H1 (cell line): Measurements from ENCODE around the gene PLCB4. TPM values are rescaled to one million over a fixed set of nuclear protein-coding genes. Genes with fewer than 3 reads are reported as not detected.

ENCODE experiments used
- CTCF ChIA-PET: fragments of 300-600 bp; sonication (Branson Sonifier 250); formaldehyde crosslinking; loops from one replicate; lab custom pipeline; 2021; ENCODE audit not compliant: partially characterized antibody; lab: Charles Lee
- POLR2A ChIA-PET: fragments of 300-600 bp; sonication (Branson Sonifier 250); formaldehyde crosslinking; loops from one replicate; lab custom pipeline; 2021; ENCODE audit warnings: inconsistent platforms; ENCODE audit not compliant: partially characterized antibody; lab: Charles Lee
- DNase-seq, 2 experiments: peaks; one replicate each; pipeline versions ENCODE4 v3.0.0 to v3.0.0-alpha.2; 2010 to 2022; ENCODE audit warnings: low spot score in 2 of 2, low read depth in 1 of 2, mixed read lengths in 1 of 2
- FAIRE-seq: peaks from 2 replicates; lab custom pipeline; 2011; peaks lifted over from hg19 to GRCh38; lab: Jason Lieb, UNC
- H2AFZ ChIP-seq: 2 replicates; pipeline ENCODE4 v1.8.1; 2012; ENCODE audit warnings: low read length, inconsistent platforms
- H2AK5ac ChIP-seq: 2 replicates; pipeline ENCODE4 v1.6.1; 2013; ENCODE audit warnings: low read depth, low read length
- H2BK120ac ChIP-seq: replicated peaks from 2 replicates; pipeline ENCODE3; 2013; ENCODE audit warnings: low read depth, low read length, inconsistent platforms
- H2BK12ac ChIP-seq: 2 replicates; pipeline ENCODE4 v1.6.1; 2013; ENCODE audit warnings: low read depth, low read length
- H2BK15ac ChIP-seq: 2 replicates; pipeline ENCODE4 v1.6.1; 2013; ENCODE audit warnings: low read length
- H2BK20ac ChIP-seq: 2 replicates; pipeline ENCODE4 v1.6.1; 2013; ENCODE audit warnings: low read length
- H2BK5ac ChIP-seq: 2 replicates; pipeline ENCODE4 v1.6.1; 2013; ENCODE audit warnings: low read depth, low read length
- H3K14ac ChIP-seq: 2 replicates; pipeline ENCODE4 v1.6.1; 2013; ENCODE audit warnings: inconsistent platforms; ENCODE audit not compliant: insufficient read length
- H3K18ac ChIP-seq: 2 replicates; pipeline ENCODE4 v1.6.1; 2013; ENCODE audit warnings: low read length; ENCODE audit errors: extremely low read depth
- H3K23ac ChIP-seq: 2 replicates; pipeline ENCODE4 v1.6.1; 2013; ENCODE audit warnings: inconsistent platforms; ENCODE audit not compliant: insufficient read length
- H3K23me2 ChIP-seq: 2 replicates; pipeline ENCODE4 v1.6.1; 2013; ENCODE audit warnings: low read depth, low read length
- H3K27ac ChIP-seq: 2 replicates; pipeline ENCODE4 v1.6.1; 2011; ENCODE audit warnings: low read depth, low read length, inconsistent platforms
- H3K27me3 ChIP-seq, 4 experiments: replicated peaks in 1 of 4; 1 replicate in 1 of 4; 2 replicates in 3 of 4; pipeline versions ENCODE4 v1.6.1 to v1.8.1; 2011 to 2013; ENCODE audit warnings: low read length in 3 of 4, mild to moderate bottlenecking in 3 of 4, inconsistent platforms in 2 of 4, mixed read lengths in 2 of 4, moderate library complexity in 1 of 4; ENCODE audit not compliant: control insufficient read depth in 3 of 4, insufficient read depth in 3 of 4; ENCODE audit errors: extremely low read depth in 1 of 4
- H3K36me3 ChIP-seq, 4 experiments: 2 replicates each; pipeline versions ENCODE4 v1.6.1 to v1.8.1; 2011 to 2013; ENCODE audit warnings: mild to moderate bottlenecking in 4 of 4, low read length in 3 of 4, moderate library complexity in 2 of 4, control low read depth in 1 of 4, inconsistent platforms in 1 of 4; ENCODE audit not compliant: insufficient read depth in 4 of 4, control insufficient read depth in 2 of 4
- H3K4ac ChIP-seq: replicated peaks from 2 replicates; pipeline ENCODE3; 2013; ENCODE audit warnings: low read length, low read depth, mixed read lengths, inconsistent platforms; ENCODE audit not compliant: insufficient read length
- H3K4me1 ChIP-seq, 4 experiments: replicated peaks in 1 of 4; 1 replicate in 1 of 4; 2 replicates in 3 of 4; pipeline versions ENCODE4 v1.6.1 to v1.8.1; 2011 to 2013; ENCODE audit warnings: low read length in 3 of 4, inconsistent platforms in 2 of 4, mixed read lengths in 1 of 4; ENCODE audit not compliant: insufficient read depth in 4 of 4, control insufficient read depth in 3 of 4
- H3K4me2 ChIP-seq, 2 experiments: 2 replicates each; pipeline versions ENCODE4 v1.6.1 to v1.8.1; 2011 to 2013; ENCODE audit warnings: low read depth in 2 of 2, low read length in 2 of 2, control low read depth in 1 of 2, inconsistent platforms in 1 of 2, mild to moderate bottlenecking in 1 of 2; ENCODE audit not compliant: insufficient read depth in 1 of 2
- H3K4me3 ChIP-seq, 4 experiments: fragments of 200-600, 300-600 bp in 1 of 4; sonication (generic), shearing (Covaris generic), sonication (Bioruptor Twin) in 1 of 4; 2 replicates each; pipeline versions ENCODE4 v1.5.1 to v1.8.1; 2011 to 2016; ENCODE audit warnings: low read length in 4 of 4, low read depth in 3 of 4, control low read depth in 2 of 4, inconsistent platforms in 2 of 4, mild to moderate bottlenecking in 2 of 4, mixed read lengths in 1 of 4, moderate library complexity in 1 of 4; ENCODE audit not compliant: insufficient read depth in 2 of 4; ENCODE audit errors: extremely low read depth in 1 of 4
- H3K56ac ChIP-seq: replicated peaks from 2 replicates; pipeline ENCODE3; 2013; ENCODE audit warnings: low read depth, mild to moderate bottlenecking, mixed read lengths, low read length, inconsistent platforms; ENCODE audit not compliant: insufficient read length
- H3K79me1 ChIP-seq: 2 replicates; pipeline ENCODE4 v1.6.1; 2013; ENCODE audit warnings: low read depth, low read length, control low read depth
- H3K79me2 ChIP-seq, 2 experiments: 2 replicates each; pipeline versions ENCODE4 v1.6.1 to v1.8.1; 2012 to 2013; ENCODE audit warnings: low read length in 2 of 2, mild to moderate bottlenecking in 2 of 2, inconsistent platforms in 1 of 2; ENCODE audit not compliant: insufficient read depth in 2 of 2, control insufficient read depth in 1 of 2
- H3K9ac ChIP-seq, 4 experiments: replicated peaks in 1 of 4; 1 replicate in 1 of 4; 2 replicates in 3 of 4; pipeline versions ENCODE4 v1.6.1 to v1.8.1; 2011 to 2013; ENCODE audit warnings: low read depth in 3 of 4, low read length in 3 of 4, control low read depth in 2 of 4, mild to moderate bottlenecking in 2 of 4, moderate library complexity in 2 of 4, inconsistent platforms in 1 of 4; ENCODE audit errors: extremely low read depth in 1 of 4
- H3K9me3 ChIP-seq, 2 experiments: 2 replicates each; pipeline versions ENCODE4 v1.6.1 to v1.8.1; 2012 to 2013; ENCODE audit warnings: mild to moderate bottlenecking in 2 of 2, moderate library complexity in 2 of 2, control low read depth in 1 of 2, inconsistent platforms in 1 of 2, low read depth in 1 of 2, low read length in 1 of 2, mixed read lengths in 1 of 2; ENCODE audit not compliant: insufficient read depth in 2 of 2
- H4K20me1 ChIP-seq, 2 experiments: replicated peaks in 1 of 2; 2 replicates each; pipeline versions ENCODE3 to v1.8.1; 2011 to 2013; ENCODE audit warnings: inconsistent platforms in 2 of 2, low read length in 2 of 2, mild to moderate bottlenecking in 1 of 2; ENCODE audit not compliant: insufficient read depth in 2 of 2, control insufficient read depth in 1 of 2
- H4K5ac ChIP-seq: 2 replicates; pipeline ENCODE4 v1.6.1; 2013; ENCODE audit warnings: low read length, low read depth, mixed read lengths, inconsistent platforms; ENCODE audit not compliant: insufficient read length
- H4K8ac ChIP-seq: 2 replicates; pipeline ENCODE4 v1.8.0; 2013; ENCODE audit warnings: mild to moderate bottlenecking, moderate library complexity, low read length, inconsistent platforms; ENCODE audit not compliant: insufficient read depth; ENCODE audit errors: extremely low read depth
- H4K91ac ChIP-seq: replicated peaks from 2 replicates; pipeline ENCODE3; 2013; ENCODE audit warnings: low read length, mixed read lengths, inconsistent platforms; ENCODE audit not compliant: insufficient read length
- BCL11A ChIP-seq, 2 experiments: IDR thresholded peaks; one replicate each; pipeline ENCODE4 v1.6.1; 2011; ENCODE audit warnings: low read depth in 2 of 2, low read length in 2 of 2, mild to moderate bottlenecking in 2 of 2
- BRCA1 ChIP-seq: IDR thresholded peaks from 2 replicates; pipeline ENCODE4 v1.6.1; 2012; ENCODE audit warnings: low read depth, low read length, improper control_type of control experiment
- EGR1 ChIP-seq: IDR thresholded peaks from 2 replicates; pipeline ENCODE4 v1.6.1; 2011; ENCODE audit warnings: low read depth, low read length, borderline replicate concordance
- GTF2F1 ChIP-seq: IDR thresholded peaks from 2 replicates; pipeline ENCODE4 v1.6.1; 2012; ENCODE audit warnings: low read depth, low read length, improper control_type of control experiment, borderline replicate concordance
- JUN ChIP-seq: IDR thresholded peaks from 2 replicates; pipeline ENCODE4 v1.6.1; 2011; ENCODE audit warnings: low read depth, mild to moderate bottlenecking, improper control_type of control experiment, low read length
- NANOG ChIP-seq: IDR thresholded peaks from 2 replicates; pipeline ENCODE4 v1.6.1; 2011; ENCODE audit warnings: low read length, low read depth, mild to moderate bottlenecking, inconsistent platforms; ENCODE audit not compliant: insufficient read depth, poor library complexity, severe bottlenecking
- POU5F1 ChIP-seq: IDR thresholded peaks from 2 replicates; pipeline ENCODE4 v1.6.1; 2011; ENCODE audit warnings: low read depth, mild to moderate bottlenecking, low read length, moderate library complexity
- RXRA ChIP-seq: IDR thresholded peaks from 2 replicates; pipeline ENCODE4 v1.6.1; 2011; ENCODE audit warnings: low read depth, mild to moderate bottlenecking, low read length, moderate library complexity; ENCODE audit not compliant: insufficient read depth
- SRF ChIP-seq: IDR thresholded peaks from 2 replicates; pipeline ENCODE4 v1.6.1; 2011; ENCODE audit warnings: mild to moderate bottlenecking, low read depth, low read length, moderate library complexity
- polyA plus RNA-seq, 7 experiments: library from polyadenylated mRNA; depleted of rRNA in 3 of 7; stranded (reverse) in 5 of 7; unstranded in 2 of 7; fragments of >200 nt in 5 of 7; fragments of 200-250 nt in 2 of 7; gene quantifications; 1 replicate in 5 of 7; 2 replicates in 1 of 7; 4 replicates in 1 of 7; pipeline versions ENCODE4 v1.2.1 to v1.2.3, GENCODE V29; 2011 to 2013; ENCODE audit warnings: missing spikeins in 2 of 7, mixed read lengths in 2 of 7
- total RNA-seq: library from RNA; stranded (reverse); fragmentation: NEBNext Ultra II Directional; extraction: Animal tissue kit (Norgen Biotek cat#: 25700); gene quantifications from 2 replicates; pipeline ENCODE4 v1.2.1, GENCODE V29; 2021

The PLCB4 gene
- total and polyA plus RNA-seq, 2 of the 8 experiments (the other 6 are each of a cell fraction or from before 2014, with no cell fraction given), result 3.2 to 14.1 TPM

DNA sequence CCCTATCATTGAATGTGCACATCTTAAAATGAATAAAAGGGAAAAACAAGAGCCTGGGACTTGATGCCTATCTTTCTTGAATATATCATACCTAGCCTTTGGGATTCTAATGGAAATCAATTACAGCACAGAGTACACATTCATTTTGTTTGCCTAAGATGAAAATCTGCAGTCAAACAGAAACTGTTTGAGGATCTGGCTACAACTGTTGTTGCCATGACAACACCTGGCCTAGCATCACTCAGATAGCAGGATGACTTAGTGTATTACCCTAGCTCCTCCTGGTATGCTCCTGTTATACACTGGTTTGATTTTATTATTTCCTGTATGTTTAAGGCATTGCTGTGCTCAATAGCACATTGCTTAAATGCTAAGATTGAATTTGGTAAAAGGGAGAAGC lies 374.0 kb downstream of the PLCB4 start:
- Histone ChIP-seq H3K27me3 (no peaks in the 10 kb centered on the region), H4K20me1 (no peaks in the 10 kb centered on the region), H3K79me1 (no peaks in the 10 kb centered on the region), H4K8ac (no peak overlapping the region), H3K23ac (no peak overlapping the region), H3K9me3 (peaks cover 4 to 5% of the 10 kb centered on the region in 2 experiments; a peak in 2 of 4 replicates), H2BK20ac (no peak overlapping the region), H3K23me2 (no peaks in the 10 kb centered on the region), H3K56ac (no peak overlapping the region), H3K4me2 (no peak overlapping the region), H3K4me3 (no peak overlapping the region), H3K27ac (no peak overlapping the region), H2AK5ac (no peak overlapping the region), H3K14ac (no peak overlapping the region), H3K18ac (no peak overlapping the region), H3K4ac (no peak overlapping the region), H2AFZ (no peak overlapping the region), H3K36me3 (peaks cover 0 to 16% (median 2%) of the 10 kb centered on the region in 4 experiments; a peak in 6 of 8 replicates), H2BK120ac (no peak overlapping the region), H3K4me1 (no peaks in the 10 kb centered on the region), H3K9ac (no peak overlapping the region), H2BK5ac (no peak overlapping the region), H2BK12ac (no peak overlapping the region), H3K79me2 (no peaks in the 10 kb centered on the region), H4K91ac (no peak overlapping the region), H4K5ac (no peak overlapping the region), H2BK15ac (no peak overlapping the region)
- FAIRE-seq (no peak), DNase-seq (no peak)
- CTCF ChIA-PET, result interaction anchor here (1.1 to 1.5 kb wide), 4 partner anchors 16 to 174 kb away, joined by 3 to 4 read pairs (median 4); no protein-coding TSS in a partner anchor
- POLR2A ChIA-PET, result no interaction called here
- no peak for TF ChIP-seq POU5F1
- TF ChIP-seq JUN, result no peak
- no peak for TF ChIP-seq RXRA
- TF ChIP-seq BRCA1, result no peak
- no peak for TF ChIP-seq NANOG
- no peak for TF ChIP-seq SRF
- TF ChIP-seq EGR1, result no peak
- TF ChIP-seq GTF2F1, result no peak
- no peak for TF ChIP-seq BCL11A (IDR thresholded peaks at IDR 0.05; ENCODE audit: low read depth in 2 of 2, low read length in 2 of 2)
